Fibroblast of the aortic adventitia (primary cell): ENCODE measurements around the gene LTBR. TPM values are rescaled to one million over a fixed set of nuclear protein-coding genes. Genes with fewer than 3 reads are reported as not detected.
A peak's percentile ranks its signal among the peaks of the same experiment; 100 is the strongest.

Experiments used
- DNase-seq: peaks from one replicate; pipeline ENCODE4 v3.0.0-alpha.2; 2010; ENCODE audit warnings: low read depth
- H3K4me3 ChIP-seq: 2 replicates; pipeline ENCODE4 v1.5.1; 2011; ENCODE audit warnings: low read depth, mild to moderate bottlenecking, control low read depth, low read length, moderate library complexity
- total RNA-seq: library from RNA; depleted of rRNA; stranded (reverse); fragments of >200 nt; gene quantifications from 2 replicates; pipeline ENCODE4 v1.2.3, GENCODE V29; 2012; ENCODE audit warnings: low replicate concordance
- TF ChIP-seq, protein P1 (sequence below): IDR thresholded peaks from 2 replicates; pipeline ENCODE4 v1.5.1; 2011; ENCODE audit warnings: mild to moderate bottlenecking, low read length, control low read depth, inconsistent platforms; ENCODE audit not compliant: insufficient read depth

The LTBR gene
- total RNA-seq, 1 donor, result 93.7 TPM

- H3K4me3 ChIP-seq, result no peak overlapping the region
- no peak for DNase-seq
- TF ChIP-seq, protein P1, sequence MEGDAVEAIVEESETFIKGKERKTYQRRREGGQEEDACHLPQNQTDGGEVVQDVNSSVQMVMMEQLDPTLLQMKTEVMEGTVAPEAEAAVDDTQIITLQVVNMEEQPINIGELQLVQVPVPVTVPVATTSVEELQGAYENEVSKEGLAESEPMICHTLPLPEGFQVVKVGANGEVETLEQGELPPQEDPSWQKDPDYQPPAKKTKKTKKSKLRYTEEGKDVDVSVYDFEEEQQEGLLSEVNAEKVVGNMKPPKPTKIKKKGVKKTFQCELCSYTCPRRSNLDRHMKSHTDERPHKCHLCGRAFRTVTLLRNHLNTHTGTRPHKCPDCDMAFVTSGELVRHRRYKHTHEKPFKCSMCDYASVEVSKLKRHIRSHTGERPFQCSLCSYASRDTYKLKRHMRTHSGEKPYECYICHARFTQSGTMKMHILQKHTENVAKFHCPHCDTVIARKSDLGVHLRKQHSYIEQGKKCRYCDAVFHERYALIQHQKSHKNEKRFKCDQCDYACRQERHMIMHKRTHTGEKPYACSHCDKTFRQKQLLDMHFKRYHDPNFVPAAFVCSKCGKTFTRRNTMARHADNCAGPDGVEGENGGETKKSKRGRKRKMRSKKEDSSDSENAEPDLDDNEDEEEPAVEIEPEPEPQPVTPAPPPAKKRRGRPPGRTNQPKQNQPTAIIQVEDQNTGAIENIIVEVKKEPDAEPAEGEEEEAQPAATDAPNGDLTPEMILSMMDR, result no peak
Observed at GRCh38 chr12:6418796-6419195, 34.8 kb downstream of the LTBR start.

DNA sequence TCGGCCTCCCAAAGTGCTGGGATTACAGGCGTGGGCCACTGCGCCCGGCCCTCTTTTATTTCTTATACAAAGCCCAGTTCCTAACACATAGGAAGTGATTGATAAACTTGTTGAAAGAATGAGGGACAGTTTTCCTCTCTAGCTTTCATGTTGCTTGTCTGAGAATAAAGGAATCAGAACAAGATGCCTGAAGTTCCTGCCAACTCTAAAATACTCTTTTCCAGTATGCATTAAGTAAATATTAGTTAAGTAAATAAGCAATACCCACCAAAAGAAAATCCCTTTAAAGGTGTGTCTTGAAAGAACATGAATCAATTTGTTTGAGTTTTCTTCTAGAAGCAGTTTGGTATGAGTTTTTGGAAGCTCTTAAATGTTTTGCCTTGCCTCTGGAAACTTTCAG, 36.4 kb downstream of the LTBR start:
- no peak overlapping the region for H3K4me3 ChIP-seq
- TF ChIP-seq, protein P1, result no peak
- peak; percentile 13 for DNase-seq

DNA sequence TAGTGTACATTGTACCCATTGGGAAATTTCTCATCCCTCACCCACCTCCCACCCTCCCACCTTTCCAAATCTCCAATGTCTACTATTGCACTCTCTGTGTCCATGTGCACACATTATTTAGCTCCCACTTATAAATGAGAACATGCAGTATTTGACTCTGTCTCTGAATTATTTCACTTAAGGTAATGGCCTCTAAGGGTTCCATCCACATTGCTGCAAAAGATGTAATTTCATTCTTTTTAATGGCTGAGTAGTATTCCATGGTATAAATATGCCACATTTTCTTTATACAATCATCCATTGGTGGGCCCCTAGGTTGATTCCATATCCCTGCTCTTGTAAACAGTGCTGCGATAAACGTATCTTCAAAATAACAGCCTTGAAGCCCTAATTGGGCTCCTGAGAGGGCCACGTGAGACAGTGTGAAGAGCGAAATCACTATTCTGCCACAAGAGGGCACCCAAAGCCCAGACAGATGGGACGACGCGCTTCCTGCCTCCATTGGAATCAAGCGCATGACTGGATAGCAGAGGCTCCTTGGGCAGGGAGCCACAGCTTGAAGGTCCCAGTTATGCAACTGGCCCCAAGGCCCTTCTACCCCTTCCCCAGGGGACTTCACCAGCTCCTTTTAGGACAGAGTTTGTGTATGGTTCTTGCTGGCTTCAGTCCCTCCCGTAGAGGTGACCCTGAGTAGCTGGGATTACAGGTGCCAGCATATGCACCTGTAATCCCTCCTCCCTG, 39.5 kb downstream of the LTBR start:
- peak; percentile 96 for DNase-seq
- TF ChIP-seq, protein P1, result peak; percentile 83
- no peak overlapping the region for H3K4me3 ChIP-seq

DNA sequence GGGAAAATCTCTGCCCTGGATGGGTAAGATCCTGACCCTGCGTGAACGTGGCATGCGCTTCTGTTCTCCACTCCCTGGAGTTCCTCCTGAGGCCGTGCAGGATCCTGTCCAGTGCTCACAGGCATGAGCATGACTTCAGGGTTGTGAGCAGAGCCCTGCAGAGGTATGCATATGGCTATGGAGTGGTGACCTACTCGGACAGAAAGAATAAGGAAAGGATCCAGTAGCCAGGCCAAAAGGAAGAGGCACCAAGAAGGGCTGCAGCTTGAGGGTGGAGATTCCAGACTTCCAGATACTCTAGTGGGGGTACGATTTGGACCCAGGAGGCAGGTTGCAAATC, 40.0 kb downstream of the LTBR start:
- TF ChIP-seq, protein P1, result no peak
- H3K4me3 ChIP-seq, result no peak overlapping the region

DNA sequence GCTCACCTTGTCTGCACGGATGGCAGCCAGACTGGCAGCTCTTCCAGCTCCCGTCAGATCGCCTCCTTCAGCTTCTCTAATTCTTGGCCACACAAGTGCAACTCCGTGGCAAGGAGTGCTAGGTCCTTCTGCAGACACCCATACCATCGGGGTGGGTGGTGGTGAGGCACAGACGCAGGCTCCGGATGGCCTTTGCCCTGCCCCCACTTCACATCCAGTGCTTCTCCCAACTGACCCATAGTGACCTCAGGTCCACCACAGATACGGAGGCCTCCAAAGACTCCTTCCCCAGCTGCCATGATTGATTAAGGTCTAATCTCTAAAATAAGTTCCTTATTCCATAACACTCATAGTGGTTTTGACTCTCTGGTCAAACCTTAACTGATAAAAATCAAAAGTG, 40.9 kb downstream of the LTBR start:
- no peak for DNase-seq
- no peak overlapping the region for H3K4me3 ChIP-seq
- TF ChIP-seq, protein P1, result no peak

More for the DNA sequence above, 40.0 kb downstream of the LTBR start:
- no peak for DNase-seq

GRCh38 chr12:6425590-6426531, 41.9 kb downstream of the LTBR start:
- TF ChIP-seq, protein P1, result no peak
- H3K4me3 ChIP-seq, result no peak overlapping the region
- no peak for DNase-seq
